ENCODE measurements around the gene TPK1. TPM values are rescaled to one million over a fixed set of nuclear protein-coding genes. Genes with fewer than 3 reads are reported as not detected.

Gene TPK1
- total RNA-seq, 1 experiment from 2014 or later, result 3.3 TPM

GRCh38 chr7:144717720-144718119 lies 118.1 kb downstream of the TPK1 start:
- no peaks in the 10 kb centered on the region for H3K4me1 ChIP-seq (ENCODE audit: control insufficient read depth, insufficient read depth, low read length)
- ChIA-PET POLR2A (no interaction called here), CTCF (no interaction called here)
- H3K9me3 ChIP-seq (ENCODE audit: control insufficient read depth, insufficient read depth, low read depth, low read length), result no peaks in the 10 kb centered on the region
- no peaks in the 10 kb centered on the region for H3K27me3 ChIP-seq (ENCODE audit: control insufficient read depth, insufficient read depth, low read length)
- in situ Hi-C loops (cut with HindIII; ENCODE audit: low pct_unique_long_range_greater_than_20kb, low sequenced_read_pairs) (no loop called here), intact Hi-C loops (cut with micrococcal nuclease; ENCODE audit: unreplicated experiment) (no loop called here)
- no TSS peak for BruUV-seq (replicated peaks)
- DNase-seq (ENCODE audit: low read depth, low spot score) (no peak), ATAC-seq (no peak)
- TF ChIP-seq TCF7L2 (IDR thresholded peaks at IDR 0.05; ENCODE audit: low read depth, low read length) (no peak), POLR2AphosphoS5 (IDR thresholded peaks at IDR 0.05; ENCODE audit: low read depth, low read length) (no peak), CTCF (IDR thresholded peaks at IDR 0.05) (no peak), SIN3A (IDR thresholded peaks at IDR 0.05; ENCODE audit: borderline replicate concordance, insufficient read depth, low read depth, low read length) (no peak), REST (IDR thresholded peaks at IDR 0.05; ENCODE audit: insufficient read depth in 1 of 2, low read depth in 2 of 2, low read length in 1 of 2) (no peak)
- no peaks in the 10 kb centered on the region for H3K36me3 ChIP-seq (ENCODE audit: control insufficient read depth, insufficient read depth, low read length)
- H3K27ac ChIP-seq (ENCODE audit: low read length), result no peak overlapping the region
- H3K4me3 ChIP-seq (ENCODE audit: low read depth in 2 of 2, low read length in 2 of 2), result no peak overlapping the region

GRCh38 chr7:144713850-144714249 lies 122.0 kb downstream of the TPK1 start:
- no peaks in the 10 kb centered on the region for H3K9me3 ChIP-seq (ENCODE audit: control insufficient read depth, insufficient read depth, low read depth, low read length)
- CTCF ChIA-PET, result no interaction called here
- no peak overlapping the region for H3K27ac ChIP-seq (ENCODE audit: low read length)
- TF ChIP-seq SIN3A (IDR thresholded peaks at IDR 0.05; ENCODE audit: borderline replicate concordance, insufficient read depth, low read depth, low read length), result no peak
- TF ChIP-seq TCF7L2 (IDR thresholded peaks at IDR 0.05; ENCODE audit: low read depth, low read length), result no peak
- TF ChIP-seq CTCF (IDR thresholded peaks at IDR 0.05), result no peak
- TF ChIP-seq POLR2AphosphoS5 (IDR thresholded peaks at IDR 0.05; ENCODE audit: low read depth, low read length), result no peak
- TF ChIP-seq REST (IDR thresholded peaks at IDR 0.05; ENCODE audit: insufficient read depth in 1 of 2, low read depth in 2 of 2, low read length in 1 of 2), result no peak
- DNase-seq (ENCODE audit: low read depth, low spot score) (no peak), ATAC-seq (no peak)
- H3K36me3 ChIP-seq (ENCODE audit: control insufficient read depth, insufficient read depth, low read length), result no peaks in the 10 kb centered on the region
- POLR2A ChIA-PET, result interaction anchor here (0.7 kb wide), 1 partner anchor 11 kb away, joined by 10 read pairs; no protein-coding TSS in a partner anchor
- intact Hi-C loops (cut with micrococcal nuclease; ENCODE audit: unreplicated experiment) (no loop called here), in situ Hi-C loops (cut with HindIII; ENCODE audit: low pct_unique_long_range_greater_than_20kb, low sequenced_read_pairs) (no loop called here)
- no peaks in the 10 kb centered on the region for H3K4me1 ChIP-seq (ENCODE audit: control insufficient read depth, insufficient read depth, low read length)
- no TSS peak for BruUV-seq (replicated peaks)
- no peak overlapping the region for H3K4me3 ChIP-seq (ENCODE audit: low read depth in 2 of 2, low read length in 2 of 2)
- no peaks in the 10 kb centered on the region for H3K27me3 ChIP-seq (ENCODE audit: control insufficient read depth, insufficient read depth, low read length)

Data from Panc1 (cell line).